DMS153 treated with DMSO at 0.1 percent for 48 hours (cell line): ENCODE results near the gene IFIH1.

Experiments
- DNase-seq: peaks from one replicate; lab custom pipeline; 2025; ENCODE audit not compliant: unreplicated experiment; lab: John Stamatoyannopoulos, UW

IFIH1 gene

GRCh38 chr2:162219426-162219825, 99.1 kb downstream of the IFIH1 start:
- DNase-seq, result no peak

GRCh38 chr2:162217598-162217997, 100.9 kb downstream of the IFIH1 start:
- no peak for DNase-seq
